Pancreas (tissue), 10 donors: ENCODE data around the gene CCDC12. TPM values are rescaled to one million over a fixed set of nuclear protein-coding genes. Genes with fewer than 3 reads are reported as not detected.

Experiments
- ATAC-seq, 4 donors: fragments of 200-7000 bp; cut with Tn5 transposase; one replicate each; pipeline versions ENCODE4 v1.8.0 to v1.9.1; 2020; ENCODE audit warnings: mild to moderate bottlenecking in 4 of 4, moderate library complexity in 4 of 4
- DNase-seq, 6 donors: peaks; one replicate each; pipeline ENCODE4 v3.0.0-alpha.2; 2020
- FAIRE-seq: peaks from 2 replicates; lab custom pipeline; 2012; peaks lifted over from hg19 to GRCh38; lab: Jason Lieb, UNC
- H3K27ac ChIP-seq, 4 donors: fragments of 200-600 bp; sonication (generic); 1 replicate in 3 of 4; 2 replicates in 1 of 4; pipeline versions ENCODE4 v1.5.0 to v1.8.0; 2020
- H3K27me3 ChIP-seq, 4 donors: fragments of 200-600 bp; one replicate each; pipeline ENCODE4 v1.8.0; 2021
- H3K36me3 ChIP-seq, 3 donors: fragments of 200-600 bp; sonication (generic) in 1 of 3; one replicate each; pipeline versions ENCODE4 v1.5.0 to v1.8.0; 2020 to 2021
- H3K4me1 ChIP-seq, 3 donors: fragments of 200-600 bp; one replicate each; pipeline ENCODE4 v1.8.0; 2021
- H3K4me3 ChIP-seq, 4 donors: fragments of 200-600 bp; sonication (generic) in 2 of 4; one replicate each; pipeline versions ENCODE4 v1.5.0 to v1.8.0; 2020 to 2021
- H3K9me3 ChIP-seq, 4 donors: fragments of 200-600 bp; one replicate each; pipeline ENCODE4 v1.8.0; 2021
- WGBS, 2 donors: extraction: QIAGEN DNeasy Blood & Tissue Kit; methylation state at CpG; one replicate each; pipeline ENCODE4 v1.1.7; 2013; 5-methylcytosine and 5-hydroxymethylcytosine counted together
- intact Hi-C, 3 donors: fragments of 100-400 bp; cut with DNase I; formaldehyde crosslinking; loops; one replicate each; pipeline versions ENCODE4 v1.11.1 to v1.14.2; 2022
- polyA plus RNA-seq, 2 donors: library from polyadenylated mRNA; stranded (reverse); fragments of 200-250 nt; gene quantifications; one replicate each; pipeline ENCODE4 v1.2.3, GENCODE V29; 2013
- total RNA-seq, 6 donors: library from RNA; stranded (reverse); fragmentation: NEBNext Ultra II Directional in 4 of 6; extraction: Animal tissue kit (Norgen Biotek cat#: 25700) in 4 of 6; gene quantifications; one replicate each; pipeline versions ENCODE4 v1.2.1 to v1.2.4, GENCODE V29; 2021 to 2023
- TF ChIP-seq, protein P1 (sequence below), 4 donors: fragments of 200-600 bp; sonication (generic) in 3 of 4; IDR thresholded peaks; one replicate each; pipeline versions ENCODE4 v1.5.0 to v1.8.0; 2021; ENCODE audit warnings: antibody characterized with exemption in 4 of 4
- donor health status: healthy with polysubstance abuse.
- donor health status: DM: no; HTN: no; CAD: no; lungs with moderate emphysema.
- donor health status: DM: no; HTN: no; CAD: no.
- donor health status: control.
- donor health status: control.
- donor health status: Bipolar disorder and iron deficiency.
- donor health status: DM: yes; HTN: yes; CAD: no.
- donor health status: DM: no; HTN: no; CAD: no.
- donor health status: DM: no; HTN: no; CAD: no.
- donor health status: DM: yes; HTN: yes; CAD: no.

CCDC12 gene
- total and polyA plus RNA-seq, 8 donors, result 20.7 to 82.8 (median 24.9) TPM

DNA sequence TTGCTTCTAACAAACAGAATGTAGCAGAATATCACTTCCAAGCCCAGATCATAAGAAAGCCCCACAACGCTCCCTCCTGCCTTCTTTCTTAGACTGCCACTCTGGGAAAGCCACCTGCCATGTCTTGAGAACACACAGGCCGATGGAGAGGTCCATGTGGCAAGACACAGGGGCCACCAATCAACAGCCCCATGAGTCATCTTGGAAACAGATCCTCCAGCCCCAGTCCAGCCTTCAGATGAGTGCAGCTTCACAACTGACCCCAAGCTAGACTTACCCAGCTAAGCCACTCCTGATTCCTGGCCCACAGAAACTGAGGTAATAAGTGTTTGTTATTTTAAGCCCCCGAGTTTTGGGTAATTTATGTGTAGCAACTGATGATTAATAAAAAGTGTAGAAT lies 59.3 kb downstream of the CCDC12 start:
- FAIRE-seq (no peak), DNase-seq (no peak), ATAC-seq (no peak)
- intact Hi-C loops, result no loop called here
- Histone ChIP-seq H3K4me1 (no peaks in the 10 kb centered on the region), H3K27ac (no peak overlapping the region), H3K4me3 (no peak overlapping the region), H3K27me3 (no peaks in the 10 kb centered on the region), H3K9me3 (no peaks in the 10 kb centered on the region), H3K36me3 (peaks cover 0 to 37% (median 18%) of the 10 kb centered on the region in 3 donors)
- TF ChIP-seq, protein P1, sequence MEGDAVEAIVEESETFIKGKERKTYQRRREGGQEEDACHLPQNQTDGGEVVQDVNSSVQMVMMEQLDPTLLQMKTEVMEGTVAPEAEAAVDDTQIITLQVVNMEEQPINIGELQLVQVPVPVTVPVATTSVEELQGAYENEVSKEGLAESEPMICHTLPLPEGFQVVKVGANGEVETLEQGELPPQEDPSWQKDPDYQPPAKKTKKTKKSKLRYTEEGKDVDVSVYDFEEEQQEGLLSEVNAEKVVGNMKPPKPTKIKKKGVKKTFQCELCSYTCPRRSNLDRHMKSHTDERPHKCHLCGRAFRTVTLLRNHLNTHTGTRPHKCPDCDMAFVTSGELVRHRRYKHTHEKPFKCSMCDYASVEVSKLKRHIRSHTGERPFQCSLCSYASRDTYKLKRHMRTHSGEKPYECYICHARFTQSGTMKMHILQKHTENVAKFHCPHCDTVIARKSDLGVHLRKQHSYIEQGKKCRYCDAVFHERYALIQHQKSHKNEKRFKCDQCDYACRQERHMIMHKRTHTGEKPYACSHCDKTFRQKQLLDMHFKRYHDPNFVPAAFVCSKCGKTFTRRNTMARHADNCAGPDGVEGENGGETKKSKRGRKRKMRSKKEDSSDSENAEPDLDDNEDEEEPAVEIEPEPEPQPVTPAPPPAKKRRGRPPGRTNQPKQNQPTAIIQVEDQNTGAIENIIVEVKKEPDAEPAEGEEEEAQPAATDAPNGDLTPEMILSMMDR (IDR thresholded peaks at IDR 0.05), result no peak
- WGBS, 2 donors, result 73 to 96% methylated on average over 3 of the region's 3 CpGs

DNA sequence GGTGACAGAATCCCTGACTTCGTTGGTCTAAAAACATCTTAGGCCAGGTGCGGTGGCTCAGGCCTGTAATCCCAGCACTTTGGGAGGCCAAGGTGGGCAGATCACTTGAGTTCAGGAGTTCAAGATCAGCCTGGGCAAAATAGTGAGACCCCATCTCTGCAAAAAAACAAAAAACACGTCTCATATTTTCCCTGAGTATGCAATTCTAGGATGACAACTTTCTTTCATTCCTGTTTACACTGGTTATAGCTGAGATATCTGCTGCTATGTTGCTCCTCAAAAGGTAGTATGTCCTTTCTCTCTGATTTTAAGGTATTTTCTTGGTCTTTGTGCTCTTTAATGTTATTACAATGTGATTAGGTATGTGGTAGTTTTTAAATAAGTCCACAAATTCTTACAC lies 59.7 kb downstream of the CCDC12 start:
- Histone ChIP-seq H3K4me1 (no peaks in the 10 kb centered on the region), H3K4me3 (no peak overlapping the region), H3K27ac (no peak overlapping the region), H3K27me3 (no peaks in the 10 kb centered on the region), H3K36me3 (peaks cover 0 to 32% (median 13%) of the 10 kb centered on the region in 3 donors), H3K9me3 (no peaks in the 10 kb centered on the region)
- TF ChIP-seq, protein P1 (IDR thresholded peaks at IDR 0.05), result no peak
- DNase-seq, result no peak
- FAIRE-seq, result no peak
- no peak for ATAC-seq
- intact Hi-C loops, result no loop called here
- WGBS, 2 donors, result 88 to 91% methylated on average over 3 of the region's 3 CpGs

DNA sequence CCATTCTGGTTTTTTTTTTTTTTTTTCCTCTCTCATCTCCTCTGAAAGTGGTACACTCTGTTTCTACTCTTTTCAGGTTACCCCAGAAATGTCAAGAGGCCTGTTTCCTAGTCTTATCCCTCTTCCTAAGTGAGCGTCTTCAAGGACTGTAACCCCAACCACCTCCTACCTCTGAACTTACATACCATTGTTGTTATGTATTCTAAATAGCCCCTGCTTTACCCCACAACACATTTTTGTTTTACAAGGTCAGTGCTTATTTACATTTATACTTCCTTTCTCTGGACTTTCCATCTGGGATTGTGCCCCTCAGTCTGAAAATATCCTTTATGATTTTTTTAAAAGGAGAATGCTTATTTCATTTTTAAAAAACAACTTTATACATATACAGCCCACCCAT lies 60.3 kb downstream of the CCDC12 start:
- H3K4me1 ChIP-seq, result no peaks in the 10 kb centered on the region
- FAIRE-seq (no peak), DNase-seq (no peak), ATAC-seq (no peak)
- H3K27ac ChIP-seq, result no peak overlapping the region
- H3K9me3 ChIP-seq, result no peaks in the 10 kb centered on the region
- TF ChIP-seq, protein P1 (IDR thresholded peaks at IDR 0.05), result no peak
- WGBS, 2 donors, result 91 to 93% methylated on average over 1 of the region's 1 CpG
- no peaks in the 10 kb centered on the region for H3K27me3 ChIP-seq
- H3K36me3 ChIP-seq, result peaks cover 0 to 27% (median 8%) of the 10 kb centered on the region in 3 donors
- intact Hi-C loops, result no loop called here
- no peak overlapping the region for H3K4me3 ChIP-seq

DNA sequence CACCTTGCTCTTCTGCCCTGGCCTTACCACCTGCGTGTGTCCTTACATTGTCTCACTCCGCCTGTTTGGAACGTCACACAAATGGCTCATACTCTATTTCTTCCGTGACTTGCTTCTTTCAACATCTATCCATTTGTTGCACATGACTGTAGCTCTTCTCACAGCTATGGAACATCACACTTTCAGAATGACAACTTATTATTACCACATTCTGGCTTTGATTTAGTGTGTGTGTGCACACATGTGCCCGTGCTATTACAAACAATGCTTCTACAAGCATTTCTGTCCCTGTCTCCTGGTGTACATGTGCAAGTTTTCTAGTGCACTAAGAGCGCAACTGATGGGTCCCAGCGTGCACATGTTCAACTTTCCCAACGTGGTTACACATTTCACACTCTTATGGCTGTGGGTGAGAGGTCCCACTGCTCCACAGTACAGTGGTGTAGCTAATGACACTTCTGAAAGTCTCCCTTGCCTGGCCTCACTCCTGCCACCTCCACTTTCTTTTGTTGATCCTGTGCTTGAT lies 61.2 kb downstream of the CCDC12 start:
- intact Hi-C loops, result no loop called here
- no peak for FAIRE-seq
- no peak overlapping the region for H3K27ac ChIP-seq
- no peak for ATAC-seq
- no peaks in the 10 kb centered on the region for H3K27me3 ChIP-seq
- no peak overlapping the region for H3K4me3 ChIP-seq
- peaks cover 0 to 18% (median 0%) of the 10 kb centered on the region in 3 donors for H3K36me3 ChIP-seq
- no peaks in the 10 kb centered on the region for H3K4me1 ChIP-seq
- DNase-seq, result peak in 1 of 6 donors; percentile 26
- 81 to 84% methylated on average over 8 of the region's 8 CpGs for WGBS, 2 donors
- TF ChIP-seq, protein P1 (IDR thresholded peaks at IDR 0.05), result no peak
- H3K9me3 ChIP-seq, result no peaks in the 10 kb centered on the region

DNA sequence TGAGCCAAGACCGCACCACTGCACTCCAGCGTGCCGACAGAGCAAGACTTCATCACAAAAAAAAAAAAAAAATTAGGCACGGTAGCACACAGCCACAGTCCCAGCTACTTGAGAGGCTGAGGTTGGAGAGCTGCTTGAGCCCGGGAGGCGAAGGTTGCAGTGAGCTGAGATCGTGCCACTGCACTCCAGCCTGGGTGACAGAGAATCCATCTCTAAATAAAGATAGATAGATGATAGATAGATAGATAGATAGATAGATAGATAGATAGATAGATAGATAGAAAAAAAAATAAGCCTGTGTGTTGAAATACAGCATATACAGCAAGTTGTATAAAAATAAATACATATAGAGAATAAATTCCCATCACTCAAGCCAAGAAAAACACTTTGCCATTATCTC lies 61.7 kb downstream of the CCDC12 start:
- Histone ChIP-seq H3K36me3 (peaks cover 0 to 13% (median 0%) of the 10 kb centered on the region in 3 donors), H3K4me3 (no peak overlapping the region), H3K9me3 (no peaks in the 10 kb centered on the region), H3K27ac (no peak overlapping the region), H3K27me3 (no peaks in the 10 kb centered on the region), H3K4me1 (no peaks in the 10 kb centered on the region)
- ATAC-seq, result no peak
- TF ChIP-seq, protein P1 (IDR thresholded peaks at IDR 0.05), result no peak
- DNase-seq, result peak in 1 of 6 donors; percentile 11
- FAIRE-seq, result no peak
- intact Hi-C loops, result no loop called here
- 83 to 91% methylated on average over 7 of the region's 7 CpGs for WGBS, 2 donors
